Body of pancreas (tissue), 4 donors: ENCODE measurements around the gene HSP90AB1. TPM values are rescaled to one million over a fixed set of nuclear protein-coding genes. Genes with fewer than 3 reads are reported as not detected.

ENCODE experiments used
- ATAC-seq: fragments of 150-250 bp; one replicate; pipeline ENCODE4 v1.9.1; 2016
- DNase-seq, 4 donors: peaks; one replicate each; pipeline ENCODE4 v3.0.0-alpha.2; 2019
- H3K27ac ChIP-seq, 4 donors: fragments of 200-600 bp; sonication (generic); 1 replicate in 3 of 4; 2 replicates in 1 of 4; pipeline versions ENCODE4 v1.5.1 to v1.6.1; 2016 to 2019; ENCODE audit warnings: mild to moderate bottlenecking in 1 of 4, mixed read lengths in 1 of 4, moderate library complexity in 1 of 4
- H3K27me3 ChIP-seq, 2 donors: fragments of 200-600 bp; sonication (generic); one replicate each; pipeline ENCODE4 v1.6.0; 2016; ENCODE audit warnings: mild to moderate bottlenecking in 1 of 2
- H3K36me3 ChIP-seq, 2 donors: fragments of 200-600 bp; sonication (generic); replicated peaks in 1 of 2; 2 replicates each; pipeline ENCODE4 v1.5.1; 2016; ENCODE audit warnings: low read depth in 2 of 2; ENCODE audit not compliant: insufficient read depth in 1 of 2
- H3K4me1 ChIP-seq: fragments of 200-600 bp; sonication (generic); one replicate; pipeline ENCODE4 v1.6.0; 2016
- H3K4me3 ChIP-seq, 2 donors: fragments of 200-600 bp; sonication (generic); 1 replicate in 1 of 2; 2 replicates in 1 of 2; pipeline ENCODE4 v1.5.1; 2016 to 2019
- H3K9me3 ChIP-seq, 3 donors: fragments of 200-600 bp; sonication (generic); 1 replicate in 2 of 3; 2 replicates in 1 of 3; pipeline ENCODE4 v1.5.1; 2016
- POLR2A ChIP-seq, 3 donors: fragments of 450-650 bp; IDR thresholded peaks; one replicate each; pipeline ENCODE4 v1.6.1; 2016; ENCODE audit warnings: antibody characterized with exemption in 3 of 3, mild to moderate bottlenecking in 2 of 3
- WGBS, 2 donors: methylation state at CpG; one replicate each; pipeline ENCODE4 v1.1.5; 2017; 5-methylcytosine and 5-hydroxymethylcytosine counted together
- intact Hi-C: fragments of 100-400 bp; cut with DNase I; formaldehyde crosslinking; loops from one replicate; pipeline ENCODE4 v1.15.1; 2023
- total RNA-seq, 2 donors: library from RNA; depleted of rRNA; stranded (reverse); fragments of >200 nt; gene quantifications; one replicate each; pipeline ENCODE4 v1.1.0, GENCODE V29; 2016
- TF ChIP-seq, protein P1 (sequence below), 7 experiments: fragments of 450-650 bp in 4 of 7; fragments of 200-600 bp in 3 of 7; sonication (generic) in 3 of 7; IDR thresholded peaks; one replicate each; pipeline ENCODE4 v1.5.1; 2016 to 2019; ENCODE audit warnings: antibody characterized with exemption in 7 of 7

HSP90AB1 gene
- total RNA-seq, 2 donors from 2014 or later, result 269 to 441 TPM

DNA sequence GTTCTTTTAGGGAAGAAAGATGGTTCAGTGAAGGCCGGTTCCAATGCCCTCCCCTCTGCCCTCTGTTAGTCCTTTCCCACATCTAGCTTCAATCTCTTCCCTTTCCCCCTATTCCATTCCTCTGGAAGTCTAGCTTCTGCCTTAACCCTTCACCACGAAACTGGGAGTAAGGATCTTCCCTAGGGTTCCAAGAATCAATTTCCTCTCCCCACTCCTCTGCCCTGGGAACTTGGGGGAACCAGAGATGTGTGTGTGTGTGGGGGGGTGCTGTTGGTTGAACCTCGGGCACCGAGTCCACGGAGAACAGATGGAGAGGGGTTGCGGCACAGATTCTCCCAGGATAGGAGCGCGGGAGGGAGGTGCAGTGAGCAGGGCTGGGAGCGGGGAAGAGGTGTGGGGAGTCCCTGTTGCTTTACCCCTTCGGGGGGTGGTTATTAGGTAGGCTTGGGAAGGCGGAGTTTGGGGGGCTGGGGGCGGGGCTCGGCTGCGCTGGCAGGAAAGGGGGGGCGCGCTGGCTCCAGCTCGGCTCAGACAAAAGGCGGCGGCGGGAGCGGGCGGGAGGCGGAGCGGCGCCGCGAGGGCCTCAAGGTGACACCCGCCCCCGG, 23.1 kb downstream of the HSP90AB1 start, which contains the start of gene TMEM151B:
TSS of gene TMEM151B (plus strand) at position 530 of the 605 bp plus-strand sequence. CDS start 293 bp downstream, outside the sequence.
- Histone ChIP-seq H3K4me1 (no peaks in the 10 kb centered on the region), H3K4me3 (no peak within 1 kb of the TSS), H3K9me3 (no peaks in the 10 kb centered on the region), H3K36me3 (no peaks in the 10 kb centered on the region), H3K27ac (no peak within 1 kb of the TSS), H3K27me3 (peaks cover 0 to 9% of the 10 kb centered on the region in 2 donors)
- 33 to 62% methylated on average over 7 of the region's 29 CpGs for WGBS, 2 donors
- intact Hi-C loops, result loop anchor here (5.0 kb wide), 1 partner anchor 67 kb away; no protein-coding TSS in a partner anchor
- DNase-seq, result no peak
- no peak for TF ChIP-seq POLR2A (IDR thresholded peaks at IDR 0.05)
- no peak for ATAC-seq

DNA sequence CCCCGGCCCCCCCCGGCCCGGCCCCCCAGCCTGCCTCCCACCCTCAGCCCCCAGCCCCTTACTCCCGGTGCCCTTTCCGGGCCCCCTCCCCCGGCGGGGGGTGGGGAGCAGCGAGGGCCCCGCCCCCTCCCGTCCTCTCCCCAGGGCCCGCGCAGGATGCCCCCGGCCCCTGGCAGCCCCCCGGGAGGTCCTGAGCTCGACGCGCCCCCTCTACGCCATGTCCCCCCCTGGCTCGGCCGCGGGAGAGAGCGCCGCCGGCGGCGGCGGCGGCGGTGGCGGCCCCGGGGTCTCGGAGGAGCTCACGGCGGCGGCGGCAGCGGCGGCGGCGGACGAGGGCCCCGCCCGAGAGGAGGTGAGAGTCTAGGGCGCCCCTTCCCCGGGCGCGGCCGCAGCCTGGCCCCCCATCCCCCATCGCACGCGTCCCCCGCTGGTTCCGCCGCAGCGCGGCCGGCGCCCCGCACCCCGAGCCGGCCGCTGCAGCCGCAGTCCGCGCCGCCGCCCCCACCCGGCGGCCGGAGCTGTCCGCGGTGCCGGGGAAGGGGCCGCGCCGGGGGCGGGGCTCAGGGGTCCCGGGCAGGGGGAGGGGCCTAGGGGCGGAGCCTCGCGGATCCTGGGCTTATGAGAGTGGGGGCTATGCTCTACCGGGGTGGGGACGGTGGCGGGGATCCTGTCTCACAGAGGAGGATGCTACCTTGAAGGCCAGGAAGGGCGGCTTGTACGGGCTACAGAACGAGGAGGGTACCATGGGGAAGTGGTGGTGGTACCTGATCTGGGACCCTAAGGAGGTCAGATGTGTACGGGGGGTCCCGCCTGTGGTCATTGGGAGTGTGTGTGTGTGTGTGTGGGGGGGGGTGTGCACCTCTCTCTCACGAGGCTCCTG, 23.9 kb downstream of the HSP90AB1 start:
- no peak for ATAC-seq
- no peak overlapping the region for H3K27ac ChIP-seq
- H3K9me3 ChIP-seq, result no peaks in the 10 kb centered on the region
- H3K36me3 ChIP-seq, result no peaks in the 10 kb centered on the region
- 3 to 4% methylated on average over 6 to 37 of the region's 90 CpGs for WGBS, 2 donors
- peaks cover 0 to 13% of the 10 kb centered on the region in 2 donors for H3K27me3 ChIP-seq
- intact Hi-C loops, result loop anchor here (5.0 kb wide), 1 partner anchor 67 kb away; no protein-coding TSS in a partner anchor
- H3K4me3 ChIP-seq, result no peak overlapping the region
- no peak for DNase-seq
- no peak for TF ChIP-seq POLR2A (IDR thresholded peaks at IDR 0.05)
- TF ChIP-seq, protein P1, sequence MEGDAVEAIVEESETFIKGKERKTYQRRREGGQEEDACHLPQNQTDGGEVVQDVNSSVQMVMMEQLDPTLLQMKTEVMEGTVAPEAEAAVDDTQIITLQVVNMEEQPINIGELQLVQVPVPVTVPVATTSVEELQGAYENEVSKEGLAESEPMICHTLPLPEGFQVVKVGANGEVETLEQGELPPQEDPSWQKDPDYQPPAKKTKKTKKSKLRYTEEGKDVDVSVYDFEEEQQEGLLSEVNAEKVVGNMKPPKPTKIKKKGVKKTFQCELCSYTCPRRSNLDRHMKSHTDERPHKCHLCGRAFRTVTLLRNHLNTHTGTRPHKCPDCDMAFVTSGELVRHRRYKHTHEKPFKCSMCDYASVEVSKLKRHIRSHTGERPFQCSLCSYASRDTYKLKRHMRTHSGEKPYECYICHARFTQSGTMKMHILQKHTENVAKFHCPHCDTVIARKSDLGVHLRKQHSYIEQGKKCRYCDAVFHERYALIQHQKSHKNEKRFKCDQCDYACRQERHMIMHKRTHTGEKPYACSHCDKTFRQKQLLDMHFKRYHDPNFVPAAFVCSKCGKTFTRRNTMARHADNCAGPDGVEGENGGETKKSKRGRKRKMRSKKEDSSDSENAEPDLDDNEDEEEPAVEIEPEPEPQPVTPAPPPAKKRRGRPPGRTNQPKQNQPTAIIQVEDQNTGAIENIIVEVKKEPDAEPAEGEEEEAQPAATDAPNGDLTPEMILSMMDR (IDR thresholded peaks at IDR 0.05), result no peak
- H3K4me1 ChIP-seq, result peaks cover 5% of the 10 kb centered on the region

DNA sequence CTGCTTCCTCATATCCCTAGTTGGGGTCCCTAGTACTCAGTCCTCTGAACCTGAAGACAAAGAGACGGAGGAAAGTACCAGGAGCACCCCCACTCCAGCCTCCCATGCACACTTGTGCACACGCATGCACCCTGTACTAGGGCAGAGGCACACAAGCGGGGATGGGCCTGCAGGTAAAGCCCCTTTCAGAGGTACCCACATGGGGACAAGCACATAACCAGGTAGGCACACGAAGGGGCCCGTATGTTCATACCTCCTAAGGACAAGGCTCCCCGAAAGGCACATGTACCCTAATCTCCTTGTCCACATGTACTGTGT, 24.5 kb downstream of the HSP90AB1 start:
- intact Hi-C loops, result loop anchor here (5.0 kb wide), 1 partner anchor 66 kb away; no protein-coding TSS in a partner anchor
- H3K27me3 ChIP-seq, result peaks cover 0 to 17% of the 10 kb centered on the region in 2 donors
- WGBS, 2 donors, result 81 to 89% methylated on average over 6 of the region's 6 CpGs
- DNase-seq, result no peak
- H3K9me3 ChIP-seq, result no peaks in the 10 kb centered on the region
- H3K36me3 ChIP-seq, result no peaks in the 10 kb centered on the region
- no peak for TF ChIP-seq POLR2A (IDR thresholded peaks at IDR 0.05)
- TF ChIP-seq, protein P1 (IDR thresholded peaks at IDR 0.05), result no peak
- ATAC-seq, result no peak
- H3K27ac ChIP-seq, result no peak overlapping the region
- H3K4me1 ChIP-seq, result peaks cover 11% of the 10 kb centered on the region
- no peak overlapping the region for H3K4me3 ChIP-seq

DNA sequence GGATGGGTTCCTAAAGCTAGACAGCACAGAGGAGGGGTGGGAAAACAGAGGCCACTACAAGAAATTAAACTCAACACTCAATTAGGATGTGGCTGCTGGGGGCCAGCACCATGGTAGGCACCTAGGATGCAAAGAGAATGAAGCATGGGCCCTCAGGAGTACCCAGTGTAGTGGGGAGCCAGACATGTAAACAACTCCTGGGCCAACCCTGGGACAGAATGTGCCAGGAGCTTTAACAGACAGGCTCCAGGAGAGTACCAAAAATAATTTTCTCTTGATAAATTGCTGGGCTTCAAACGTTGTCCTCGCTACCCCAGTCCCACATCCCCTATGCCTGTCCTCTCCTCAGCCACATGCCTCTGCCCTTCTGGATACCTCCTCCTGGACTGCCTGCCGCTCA, 25.0 kb downstream of the HSP90AB1 start:
- Histone ChIP-seq H3K27ac (no peak overlapping the region), H3K9me3 (no peaks in the 10 kb centered on the region), H3K4me1 (peaks cover 12% of the 10 kb centered on the region), H3K4me3 (no peak overlapping the region), H3K27me3 (peaks cover 0 to 18% of the 10 kb centered on the region in 2 donors), H3K36me3 (no peaks in the 10 kb centered on the region)
- ATAC-seq (no peak), DNase-seq (no peak)
- 39 to 44% methylated on average over 3 of the region's 3 CpGs for WGBS, 2 donors
- TF ChIP-seq POLR2A (IDR thresholded peaks at IDR 0.05), result no peak
- TF ChIP-seq, protein P1 (IDR thresholded peaks at IDR 0.05), result no peak
- intact Hi-C loops, result loop anchor here (5.0 kb wide), 1 partner anchor 65 kb away; no protein-coding TSS in a partner anchor

DNA sequence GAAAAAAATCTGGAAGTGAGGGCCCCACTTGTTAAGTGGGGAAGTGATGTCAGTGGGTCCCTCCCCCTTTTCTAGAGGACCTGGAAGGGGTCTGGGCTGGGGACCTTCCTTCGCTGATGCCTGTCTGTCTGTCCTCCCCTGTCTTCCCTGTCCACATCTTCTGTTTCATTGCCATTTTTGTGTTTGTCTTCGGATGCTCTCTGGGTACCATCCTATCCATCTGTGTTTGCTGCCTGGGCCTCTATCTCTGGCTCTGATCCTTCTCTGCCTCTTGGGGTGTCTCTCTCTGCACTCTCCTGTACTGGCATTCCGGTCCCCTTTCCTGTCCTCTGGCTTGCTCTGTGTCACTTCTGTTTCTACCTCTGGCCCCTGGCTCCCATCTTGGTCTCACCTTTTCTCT, 25.6 kb downstream of the HSP90AB1 start:
- H3K9me3 ChIP-seq, result no peaks in the 10 kb centered on the region
- H3K36me3 ChIP-seq, result no peaks in the 10 kb centered on the region
- no peak overlapping the region for H3K27ac ChIP-seq
- ATAC-seq, result no peak
- 76 to 81% methylated on average over 3 of the region's 3 CpGs for WGBS, 2 donors
- H3K4me1 ChIP-seq, result peaks cover 12% of the 10 kb centered on the region
- intact Hi-C loops, result loop anchor here (5.0 kb wide), 1 partner anchor 65 kb away; no protein-coding TSS in a partner anchor
- peaks cover 0 to 18% of the 10 kb centered on the region in 2 donors for H3K27me3 ChIP-seq
- no peak overlapping the region for H3K4me3 ChIP-seq
- TF ChIP-seq POLR2A (IDR thresholded peaks at IDR 0.05), result no peak
- TF ChIP-seq, protein P1 (IDR thresholded peaks at IDR 0.05), result no peak
- DNase-seq, result no peak
